GM23338 (cell line): Measurements from ENCODE around the gene GCSH. TPM values are rescaled to one million over a fixed set of nuclear protein-coding genes. Genes with fewer than 3 reads are reported as not detected.

Source experiments
- ATAC-seq: fragments of 200-7000 bp; cut with Tn5 transposase; 3 replicates; pipeline ENCODE4 v1.9.1; 2020
- DNase-seq: peaks from one replicate; pipeline ENCODE4 v3.0.0-alpha.2; 2015; ENCODE audit warnings: low spot score
- H2AFZ ChIP-seq: fragments of 200-600 bp; sonication (generic); 2 replicates; pipeline ENCODE4 v1.8.0; 2016; ENCODE audit warnings: antibody characterized with exemption, mild to moderate bottlenecking, moderate library complexity
- H3F3A ChIP-seq: fragments of 200-600 bp; sonication (generic); replicated peaks from 2 replicates; pipeline ENCODE4 v1.8.0; 2017; ENCODE audit warnings: antibody characterized with exemption, mixed run types, low read depth
- H3K27ac ChIP-seq: fragments of 200-600 bp; sonication (generic); 2 replicates; pipeline ENCODE4 v1.6.1; 2016; ENCODE audit warnings: low read depth
- H3K27me3 ChIP-seq: fragments of 200-600 bp; sonication (generic); 2 replicates; pipeline ENCODE4 v1.8.0; 2016; ENCODE audit warnings: mild to moderate bottlenecking, mixed run types, moderate library complexity; ENCODE audit not compliant: insufficient read depth
- H3K36me3 ChIP-seq: fragments of 200-600 bp; sonication (generic); 2 replicates; pipeline ENCODE4 v1.8.0; 2016; ENCODE audit warnings: mild to moderate bottlenecking; ENCODE audit not compliant: insufficient read depth
- H3K4me1 ChIP-seq: fragments of 200-600 bp; sonication (generic); 2 replicates; pipeline ENCODE4 v1.8.0; 2016; ENCODE audit warnings: mild to moderate bottlenecking, moderate library complexity; ENCODE audit not compliant: insufficient read depth
- H3K4me2 ChIP-seq: fragments of 200-600 bp; sonication (generic); 2 replicates; pipeline ENCODE4 v1.7.1; 2017; ENCODE audit warnings: mixed run types
- H3K4me3 ChIP-seq: fragments of 200-600 bp; sonication (generic); 2 replicates; pipeline ENCODE4 v1.6.1; 2016; ENCODE audit warnings: mixed run types
- H3K79me2 ChIP-seq: fragments of 200-600 bp; sonication (generic); replicated peaks from 2 replicates; pipeline ENCODE4 v1.8.0; 2017; ENCODE audit warnings: mild to moderate bottlenecking; ENCODE audit not compliant: insufficient read depth
- H3K9me2 ChIP-seq: fragments of 200-600 bp; sonication (generic); 2 replicates; pipeline ENCODE4 v1.8.0; 2017; ENCODE audit not compliant: insufficient read depth
- H4K20me1 ChIP-seq: fragments of 200-600 bp; sonication (generic); replicated peaks from 2 replicates; pipeline ENCODE4 v1.8.0; 2017; ENCODE audit warnings: mild to moderate bottlenecking; ENCODE audit not compliant: insufficient read depth
- H3K27ac Mint-ChIP-seq: 2 replicates; pipeline ENCODE4 v1.8.0; 2020; ENCODE audit warnings: inconsistent platforms, mild to moderate bottlenecking, moderate library complexity, mixed read lengths
- H3K27me3 Mint-ChIP-seq: 3 replicates; pipeline ENCODE4 v1.8.0; 2022; ENCODE audit warnings: low read depth, mild to moderate bottlenecking, moderate library complexity, mixed read lengths, inconsistent platforms; ENCODE audit not compliant: insufficient read depth, poor library complexity
- H3K36me3 Mint-ChIP-seq: 3 replicates; pipeline ENCODE4 v1.8.0; 2021; ENCODE audit warnings: low read depth, mild to moderate bottlenecking, inconsistent platforms, moderate library complexity, mixed read lengths
- H3K4me1 Mint-ChIP-seq: 3 replicates; pipeline ENCODE4 v1.8.0; 2020; ENCODE audit warnings: mild to moderate bottlenecking, inconsistent platforms, mixed read lengths
- H3K4me3 Mint-ChIP-seq: 3 replicates; pipeline ENCODE4 v1.8.0; 2021; ENCODE audit warnings: moderate library complexity, mild to moderate bottlenecking, inconsistent platforms, mixed read lengths
- H3K9me3 Mint-ChIP-seq: 3 replicates; pipeline ENCODE4 v1.8.0; 2020; ENCODE audit warnings: moderate library complexity, mild to moderate bottlenecking, inconsistent platforms, mixed read lengths
- CREB1 ChIP-seq: fragments of 250-450 bp; sonication (Bioruptor Pico); IDR thresholded peaks from 2 replicates; pipeline ENCODE4 v1.5.0; 2020; ENCODE audit warnings: low read depth, mild to moderate bottlenecking, moderate library complexity
- EZH2 ChIP-seq: fragments of 200-600 bp; sonication (generic); IDR thresholded peaks from one replicate; pipeline ENCODE4 v1.8.0; 2017; ENCODE audit warnings: antibody characterized with exemption, mild to moderate bottlenecking, low read depth; ENCODE audit not compliant: unreplicated experiment
- EZH2phosphoT487 ChIP-seq: fragments of 200-600 bp; sonication (generic); IDR thresholded peaks from one replicate; pipeline ENCODE4 v1.8.1; 2018; ENCODE audit warnings: antibody characterized with exemption; ENCODE audit not compliant: unreplicated experiment
- NANOG ChIP-seq: IDR thresholded peaks from 2 replicates; pipeline ENCODE4 v1.6.1; 2016; ENCODE audit warnings: antibody characterized with exemption, borderline replicate concordance
- POLR2AphosphoS5 ChIP-seq: IDR thresholded peaks from 2 replicates; pipeline ENCODE4 v1.6.1; 2016; ENCODE audit warnings: antibody characterized with exemption, low read depth
- ZNF114 ChIP-seq: fragments of 250-450 bp; sonication (Bioruptor Pico); IDR thresholded peaks from 2 replicates; pipeline ENCODE4 v1.5.0; 2020; ENCODE audit warnings: mild to moderate bottlenecking, moderate library complexity
- ZNF331 ChIP-seq: fragments of 250-450 bp; sonication (Bioruptor Pico); IDR thresholded peaks from 2 replicates; pipeline ENCODE4 v1.5.0; 2020; ENCODE audit warnings: low read depth, mild to moderate bottlenecking, moderate library complexity
- polyA plus RNA-seq: library from polyadenylated mRNA; unstranded; fragments of >200 nt; fragmentation: Nextera tagmentation; extraction: Ambion mirVana; gene quantifications from 2 replicates; pipeline ENCODE4 v1.2.1, GENCODE V29; 2016
- total RNA-seq: library from RNA; depleted of rRNA; stranded (reverse); fragments of >200 nt; shearing (Covaris generic); gene quantifications from 2 replicates; pipeline ENCODE4 v1.2.3, GENCODE V29; 2014
- TF ChIP-seq, protein P1 (sequence below): IDR thresholded peaks from 2 replicates; pipeline ENCODE4 v1.6.1; 2016; ENCODE audit warnings: antibody characterized with exemption
- TF ChIP-seq, protein P2 (sequence below): fragments of 250-450 bp; sonication (Bioruptor Pico); IDR thresholded peaks from 2 replicates; pipeline ENCODE4 v1.5.0; 2020; ENCODE audit warnings: mild to moderate bottlenecking, moderate library complexity
- TF ChIP-seq, protein P3 (sequence below), 2 experiments: fragments of 200-600 bp in 1 of 2; sonication (generic) in 1 of 2; conservative IDR thresholded peaks; 2 replicates each; pipeline versions ENCODE4 v1.5.1 to v1.6.1; 2016 to 2017; ENCODE audit warnings: antibody characterized with exemption in 2 of 2, low read depth in 2 of 2, mild to moderate bottlenecking in 2 of 2, moderate library complexity in 1 of 2
- TF ChIP-seq, protein P4 (sequence below): IDR thresholded peaks from one replicate; pipeline ENCODE4 v1.6.1; 2018; ENCODE audit warnings: antibody characterized with exemption; ENCODE audit not compliant: unreplicated experiment

Gene GCSH
- total and polyA plus RNA-seq, 2 experiments from 2014 or later = 118 to 389 TPM

DNA sequence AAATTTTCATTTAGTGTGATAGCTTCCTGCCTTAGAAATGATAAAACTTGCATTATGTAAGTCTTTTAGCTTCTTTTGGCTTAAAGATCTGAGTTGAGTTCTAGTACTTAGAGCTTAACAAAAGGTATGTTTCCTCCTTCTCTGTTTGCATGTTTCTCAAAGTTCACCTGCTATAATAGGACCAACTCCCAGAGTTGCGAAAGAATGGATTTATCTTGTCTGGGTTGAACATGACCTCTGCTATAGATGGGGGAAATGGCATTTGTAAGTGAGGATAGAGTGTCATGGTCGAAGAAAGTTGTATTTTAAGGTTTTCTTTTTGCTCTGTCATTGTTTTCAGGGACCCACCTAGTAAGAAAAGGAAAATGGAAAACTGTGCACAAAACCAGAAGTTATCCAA is 53.4 kb downstream of the GCSH start:
- Mint-ChIP-seq H3K27me3 (peaks cover 3% of the 10 kb centered on the region), H3K4me1 (no peaks in the 10 kb centered on the region; the same call in 2 of the 3 replicates), H3K27ac (no peak overlapping the region; the same call in 1 of the 2 replicates), H3K9me3 (no peaks in the 10 kb centered on the region), H3K36me3 (peaks cover 63% of the 10 kb centered on the region), H3K4me3 (no peak overlapping the region)
- Histone ChIP-seq H3K79me2 (peaks cover 29% of the 10 kb centered on the region), H3K4me2 (no peak overlapping the region), H3K27me3 (no peaks in the 10 kb centered on the region), H3F3A (no peaks in the 10 kb centered on the region), H4K20me1 (peaks cover 21% of the 10 kb centered on the region), H3K36me3 (peaks cover 34% of the 10 kb centered on the region), H2AFZ (no peak overlapping the region), H3K4me1 (no peaks in the 10 kb centered on the region; the same call in 1 of the 2 replicates), H3K9me2 (0 out of 2 replicates have a peak, but pooled peaks cover 3% of the 10 kb centered on the region), H3K4me3 (no peak overlapping the region), H3K27ac (no peak overlapping the region)
- ATAC-seq (no peak), DNase-seq (no peak)
- TF ChIP-seq, protein P1, sequence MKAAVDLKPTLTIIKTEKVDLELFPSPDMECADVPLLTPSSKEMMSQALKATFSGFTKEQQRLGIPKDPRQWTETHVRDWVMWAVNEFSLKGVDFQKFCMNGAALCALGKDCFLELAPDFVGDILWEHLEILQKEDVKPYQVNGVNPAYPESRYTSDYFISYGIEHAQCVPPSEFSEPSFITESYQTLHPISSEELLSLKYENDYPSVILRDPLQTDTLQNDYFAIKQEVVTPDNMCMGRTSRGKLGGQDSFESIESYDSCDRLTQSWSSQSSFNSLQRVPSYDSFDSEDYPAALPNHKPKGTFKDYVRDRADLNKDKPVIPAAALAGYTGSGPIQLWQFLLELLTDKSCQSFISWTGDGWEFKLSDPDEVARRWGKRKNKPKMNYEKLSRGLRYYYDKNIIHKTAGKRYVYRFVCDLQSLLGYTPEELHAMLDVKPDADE = no peak
- TF ChIP-seq, protein P2, sequence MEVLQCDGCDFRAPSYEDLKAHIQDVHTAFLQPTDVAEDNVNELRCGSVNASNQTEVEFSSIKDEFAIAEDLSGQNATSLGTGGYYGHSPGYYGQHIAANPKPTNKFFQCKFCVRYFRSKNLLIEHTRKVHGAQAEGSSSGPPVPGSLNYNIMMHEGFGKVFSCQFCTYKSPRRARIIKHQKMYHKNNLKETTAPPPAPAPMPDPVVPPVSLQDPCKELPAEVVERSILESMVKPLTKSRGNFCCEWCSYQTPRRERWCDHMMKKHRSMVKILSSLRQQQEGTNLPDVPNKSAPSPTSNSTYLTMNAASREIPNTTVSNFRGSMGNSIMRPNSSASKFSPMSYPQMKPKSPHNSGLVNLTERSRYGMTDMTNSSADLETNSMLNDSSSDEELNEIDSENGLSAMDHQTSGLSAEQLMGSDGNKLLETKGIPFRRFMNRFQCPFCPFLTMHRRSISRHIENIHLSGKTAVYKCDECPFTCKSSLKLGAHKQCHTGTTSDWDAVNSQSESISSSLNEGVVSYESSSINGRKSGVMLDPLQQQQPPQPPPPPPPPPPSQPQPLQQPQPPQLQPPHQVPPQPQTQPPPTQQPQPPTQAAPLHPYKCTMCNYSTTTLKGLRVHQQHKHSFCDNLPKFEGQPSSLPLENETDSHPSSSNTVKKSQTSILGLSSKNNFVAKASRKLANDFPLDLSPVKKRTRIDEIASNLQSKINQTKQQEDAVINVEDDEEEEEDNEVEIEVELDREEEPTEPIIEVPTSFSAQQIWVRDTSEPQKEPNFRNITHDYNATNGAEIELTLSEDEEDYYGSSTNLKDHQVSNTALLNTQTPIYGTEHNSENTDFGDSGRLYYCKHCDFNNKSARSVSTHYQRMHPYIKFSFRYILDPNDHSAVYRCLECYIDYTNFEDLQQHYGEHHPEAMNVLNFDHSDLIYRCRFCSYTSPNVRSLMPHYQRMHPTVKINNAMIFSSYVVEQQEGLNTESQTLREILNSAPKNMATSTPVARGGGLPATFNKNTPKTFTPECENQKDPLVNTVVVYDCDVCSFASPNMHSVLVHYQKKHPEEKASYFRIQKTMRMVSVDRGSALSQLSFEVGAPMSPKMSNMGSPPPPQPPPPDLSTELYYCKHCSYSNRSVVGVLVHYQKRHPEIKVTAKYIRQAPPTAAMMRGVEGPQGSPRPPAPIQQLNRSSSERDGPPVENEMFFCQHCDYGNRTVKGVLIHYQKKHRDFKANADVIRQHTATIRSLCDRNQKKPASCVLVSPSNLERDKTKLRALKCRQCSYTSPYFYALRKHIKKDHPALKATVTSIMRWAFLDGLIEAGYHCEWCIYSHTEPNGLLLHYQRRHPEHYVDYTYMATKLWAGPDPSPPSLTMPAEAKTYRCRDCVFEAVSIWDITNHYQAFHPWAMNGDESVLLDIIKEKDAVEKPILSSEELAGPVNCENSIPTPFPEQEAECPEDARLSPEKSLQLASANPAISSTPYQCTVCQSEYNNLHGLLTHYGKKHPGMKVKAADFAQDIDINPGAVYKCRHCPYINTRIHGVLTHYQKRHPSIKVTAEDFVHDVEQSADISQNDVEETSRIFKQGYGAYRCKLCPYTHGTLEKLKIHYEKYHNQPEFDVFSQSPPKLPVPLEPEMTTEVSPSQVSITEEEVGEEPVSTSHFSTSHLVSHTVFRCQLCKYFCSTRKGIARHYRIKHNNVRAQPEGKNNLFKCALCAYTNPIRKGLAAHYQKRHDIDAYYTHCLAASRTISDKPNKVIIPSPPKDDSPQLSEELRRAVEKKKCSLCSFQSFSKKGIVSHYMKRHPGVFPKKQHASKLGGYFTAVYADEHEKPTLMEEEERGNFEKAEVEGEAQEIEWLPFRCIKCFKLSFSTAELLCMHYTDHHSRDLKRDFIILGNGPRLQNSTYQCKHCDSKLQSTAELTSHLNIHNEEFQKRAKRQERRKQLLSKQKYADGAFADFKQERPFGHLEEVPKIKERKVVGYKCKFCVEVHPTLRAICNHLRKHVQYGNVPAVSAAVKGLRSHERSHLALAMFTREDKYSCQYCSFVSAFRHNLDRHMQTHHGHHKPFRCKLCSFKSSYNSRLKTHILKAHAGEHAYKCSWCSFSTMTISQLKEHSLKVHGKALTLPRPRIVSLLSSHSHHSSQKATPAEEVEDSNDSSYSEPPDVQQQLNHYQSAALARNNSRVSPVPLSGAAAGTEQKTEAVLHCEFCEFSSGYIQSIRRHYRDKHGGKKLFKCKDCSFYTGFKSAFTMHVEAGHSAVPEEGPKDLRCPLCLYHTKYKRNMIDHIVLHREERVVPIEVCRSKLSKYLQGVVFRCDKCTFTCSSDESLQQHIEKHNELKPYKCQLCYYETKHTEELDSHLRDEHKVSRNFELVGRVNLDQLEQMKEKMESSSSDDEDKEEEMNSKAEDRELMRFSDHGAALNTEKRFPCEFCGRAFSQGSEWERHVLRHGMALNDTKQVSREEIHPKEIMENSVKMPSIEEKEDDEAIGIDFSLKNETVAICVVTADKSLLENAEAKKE (CRISPR knock-in tag) = no peak
- TF ChIP-seq EZH2phosphoT487 (no peak), ZNF331 (CRISPR knock-in tag) (no peak), EZH2 (no peak), NANOG (no peak), POLR2AphosphoS5 (no peak), ZNF114 (CRISPR knock-in tag) (no peak), CREB1 (CRISPR knock-in tag) (no peak)
- TF ChIP-seq, protein P3, sequence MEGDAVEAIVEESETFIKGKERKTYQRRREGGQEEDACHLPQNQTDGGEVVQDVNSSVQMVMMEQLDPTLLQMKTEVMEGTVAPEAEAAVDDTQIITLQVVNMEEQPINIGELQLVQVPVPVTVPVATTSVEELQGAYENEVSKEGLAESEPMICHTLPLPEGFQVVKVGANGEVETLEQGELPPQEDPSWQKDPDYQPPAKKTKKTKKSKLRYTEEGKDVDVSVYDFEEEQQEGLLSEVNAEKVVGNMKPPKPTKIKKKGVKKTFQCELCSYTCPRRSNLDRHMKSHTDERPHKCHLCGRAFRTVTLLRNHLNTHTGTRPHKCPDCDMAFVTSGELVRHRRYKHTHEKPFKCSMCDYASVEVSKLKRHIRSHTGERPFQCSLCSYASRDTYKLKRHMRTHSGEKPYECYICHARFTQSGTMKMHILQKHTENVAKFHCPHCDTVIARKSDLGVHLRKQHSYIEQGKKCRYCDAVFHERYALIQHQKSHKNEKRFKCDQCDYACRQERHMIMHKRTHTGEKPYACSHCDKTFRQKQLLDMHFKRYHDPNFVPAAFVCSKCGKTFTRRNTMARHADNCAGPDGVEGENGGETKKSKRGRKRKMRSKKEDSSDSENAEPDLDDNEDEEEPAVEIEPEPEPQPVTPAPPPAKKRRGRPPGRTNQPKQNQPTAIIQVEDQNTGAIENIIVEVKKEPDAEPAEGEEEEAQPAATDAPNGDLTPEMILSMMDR (conservative IDR thresholded peaks at IDR 0.05; ENCODE audit: low read depth in 2 of 2) = no peak
- TF ChIP-seq, protein P4, sequence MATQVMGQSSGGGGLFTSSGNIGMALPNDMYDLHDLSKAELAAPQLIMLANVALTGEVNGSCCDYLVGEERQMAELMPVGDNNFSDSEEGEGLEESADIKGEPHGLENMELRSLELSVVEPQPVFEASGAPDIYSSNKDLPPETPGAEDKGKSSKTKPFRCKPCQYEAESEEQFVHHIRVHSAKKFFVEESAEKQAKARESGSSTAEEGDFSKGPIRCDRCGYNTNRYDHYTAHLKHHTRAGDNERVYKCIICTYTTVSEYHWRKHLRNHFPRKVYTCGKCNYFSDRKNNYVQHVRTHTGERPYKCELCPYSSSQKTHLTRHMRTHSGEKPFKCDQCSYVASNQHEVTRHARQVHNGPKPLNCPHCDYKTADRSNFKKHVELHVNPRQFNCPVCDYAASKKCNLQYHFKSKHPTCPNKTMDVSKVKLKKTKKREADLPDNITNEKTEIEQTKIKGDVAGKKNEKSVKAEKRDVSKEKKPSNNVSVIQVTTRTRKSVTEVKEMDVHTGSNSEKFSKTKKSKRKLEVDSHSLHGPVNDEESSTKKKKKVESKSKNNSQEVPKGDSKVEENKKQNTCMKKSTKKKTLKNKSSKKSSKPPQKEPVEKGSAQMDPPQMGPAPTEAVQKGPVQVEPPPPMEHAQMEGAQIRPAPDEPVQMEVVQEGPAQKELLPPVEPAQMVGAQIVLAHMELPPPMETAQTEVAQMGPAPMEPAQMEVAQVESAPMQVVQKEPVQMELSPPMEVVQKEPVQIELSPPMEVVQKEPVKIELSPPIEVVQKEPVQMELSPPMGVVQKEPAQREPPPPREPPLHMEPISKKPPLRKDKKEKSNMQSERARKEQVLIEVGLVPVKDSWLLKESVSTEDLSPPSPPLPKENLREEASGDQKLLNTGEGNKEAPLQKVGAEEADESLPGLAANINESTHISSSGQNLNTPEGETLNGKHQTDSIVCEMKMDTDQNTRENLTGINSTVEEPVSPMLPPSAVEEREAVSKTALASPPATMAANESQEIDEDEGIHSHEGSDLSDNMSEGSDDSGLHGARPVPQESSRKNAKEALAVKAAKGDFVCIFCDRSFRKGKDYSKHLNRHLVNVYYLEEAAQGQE = no peak
